GM18517 (cell line): ENCODE data around the gene KRT35.
"Not testable (repeated sequence)": the region's sequence is repeated elsewhere in the genome, so short reads cannot be mapped to it uniquely, and the experiment has no call there.

Source experiments
- ATAC-seq: cut with Tn5 transposase; IDR thresholded peaks from one replicate; pipeline ENCODE4 v1.9.1; 2021; ENCODE audit warnings: mild to moderate bottlenecking, moderate library complexity; ENCODE audit not compliant: unreplicated experiment

The KRT35 gene

GRCh38 chr17:41463746-41464145 is 17.2 kb downstream of the KRT35 start:
- ATAC-seq = no peak

- no peak for ATAC-seq
Observed at GRCh38 chr17:41462705-41463104, 18.2 kb downstream of the KRT35 start.

GRCh38 chr17:41457676-41458075 is 23.3 kb downstream of the KRT35 start:
- no peak for ATAC-seq

GRCh38 chr17:41456204-41456603 is 24.7 kb downstream of the KRT35 start:
- ATAC-seq = no peak

GRCh38 chr17:41455236-41455635 is 25.7 kb downstream of the KRT35 start:
- no peak for ATAC-seq

- ATAC-seq = no peak
Observed at GRCh38 chr17:41453066-41453465, 27.9 kb downstream of the KRT35 start.

- ATAC-seq = no peak
Observed at GRCh38 chr17:41452281-41452680, 28.7 kb downstream of the KRT35 start.

- no peak for ATAC-seq
Observed at GRCh38 chr17:41451154-41451728, 29.7 kb downstream of the KRT35 start.

GRCh38 chr17:41449008-41449407 is 31.9 kb downstream of the KRT35 start:
- no peak for ATAC-seq

- no peak for ATAC-seq
Observed at GRCh38 chr17:41448506-41448905, 32.4 kb downstream of the KRT35 start.

GRCh38 chr17:41446806-41447205 is 34.1 kb downstream of the KRT35 start:
- ATAC-seq = no peak

- no peak for ATAC-seq
Observed at GRCh38 chr17:41444640-41445039, 36.3 kb downstream of the KRT35 start.

- ATAC-seq = no peak
Observed at GRCh38 chr17:41444186-41444585, 36.8 kb downstream of the KRT35 start.

GRCh38 chr17:41442739-41443138 is 38.2 kb downstream of the KRT35 start:
- no peak for ATAC-seq

GRCh38 chr17:41440531-41441033 is 40.4 kb downstream of the KRT35 start, which contains the start of gene KRT38:
KRT38 (minus strand) TSS chr17:41440983; CDS start chr17:41440921, 62 bp downstream.
- ATAC-seq = no peak

- ATAC-seq = no peak
Observed at GRCh38 chr17:41439375-41439774, 41.6 kb downstream of the KRT35 start.

GRCh38 chr17:41437769-41438168 is 43.2 kb downstream of the KRT35 start:
- ATAC-seq = no peak

- ATAC-seq = no peak
Observed at GRCh38 chr17:41437254-41437653, 43.7 kb downstream of the KRT35 start.

GRCh38 chr17:41434415-41434814 is 46.5 kb downstream of the KRT35 start:
- no peak for ATAC-seq

- no peak for ATAC-seq
Observed at GRCh38 chr17:41434005-41434404, 46.9 kb downstream of the KRT35 start.

GRCh38 chr17:41433586-41433985 is 47.4 kb downstream of the KRT35 start:
- no peak for ATAC-seq

- not testable (repeated sequence) for ATAC-seq
Observed at GRCh38 chr17:41430376-41430775, 50.6 kb downstream of the KRT35 start.

- no peak for ATAC-seq
Observed at GRCh38 chr17:41429667-41430066, 51.3 kb downstream of the KRT35 start.
